ENCODE measurements around the gene MEGF6. TPM values are rescaled to one million over a fixed set of nuclear protein-coding genes. Genes with fewer than 3 reads are reported as not detected.
A peak's percentile ranks its signal among the peaks of the same experiment; 100 is the strongest.

Gene MEGF6
- total and polyA plus RNA-seq, 9 of the 15 experiments (the other 6 are each of a cell fraction or from before 2014, with no cell fraction given): 0.03 to 1.7 (median 0.24) TPM; not detected in 3

- Histone ChIP-seq H3K36me3 (ENCODE audit: control insufficient read depth, insufficient read depth, low read length) (no peaks in the 10 kb centered on the region), H3K9ac (ENCODE audit: insufficient read depth in 1 of 2, low read depth in 2 of 2, low read length in 2 of 2) (no peak overlapping the region), H3K27me3 (ENCODE audit: control insufficient read depth in 2 of 2, insufficient read depth in 2 of 2, low read length in 2 of 2) (peaks cover 11 to 58% of the 10 kb centered on the region in 2 experiments; a peak in 3 of 5 replicates), H3K9me1 (ENCODE audit: control insufficient read depth, insufficient read depth, low read length) (no peaks in the 10 kb centered on the region), H2AFZ (ENCODE audit: low read depth, low read length) (no peak overlapping the region), H3K9me3 (replicated peaks; ENCODE audit: control insufficient read depth, insufficient read depth, low read depth, low read length) (no peaks in the 10 kb centered on the region), H3K4me2 (ENCODE audit: insufficient read depth, low read length) (no peak overlapping the region), H3K27ac (ENCODE audit: extremely low read depth, low read depth, low read length) (no peak overlapping the region), H3K4me1 (replicated peaks in 1 of 2; ENCODE audit: control insufficient read depth in 2 of 2, insufficient read depth in 2 of 2, low read length in 2 of 2) (peaks cover 0 to 63% of the 10 kb centered on the region in 2 experiments; a peak in 1 of 5 replicates), H3K79me2 (ENCODE audit: control insufficient read depth, insufficient read depth, low read length) (no peaks in the 10 kb centered on the region), H3K4me3 (no peak overlapping the region), H4K20me1 (replicated peaks; ENCODE audit: control insufficient read depth, insufficient read depth, low read length) (peaks cover 13% of the 10 kb centered on the region; the same call in 1 of the 2 replicates)
- in situ Hi-C loops (cut with MboI): no loop called here
- FAIRE-seq (no peak), DNase-seq (ENCODE audit: extremely low read depth in 1 of 4, low spot score in 3 of 4) (peak; percentile 34 to 84 (median 68)), ATAC-seq (peak; percentile 40)
- no TSS peak for BruUV-seq (replicated peaks)
- intact Hi-C loops (cut with micrococcal nuclease): no loop called here
- ChIA-PET POLR2A (interaction anchor here (0.5 kb wide), 1 partner anchor 16 kb away, joined by 3 read pairs; no protein-coding TSS in a partner anchor), CTCF (ENCODE audit: low intra/inter-chr PET ratio) (no interaction called here)
- 14% methylated on average over 32 of the region's 32 CpGs for WGBS (ENCODE audit: insufficient coverage, low coverage, missing lambda C conversion rate)
- TF ChIP-seq BHLHE40 (IDR thresholded peaks at IDR 0.05; ENCODE audit: low read length) (0 out of 2 replicates have a peak, but pooled peaks have one; percentile 16), ZBTB2 (IDR thresholded peaks at IDR 0.05) (peak; percentile 55; the same call in 1 of the 2 replicates), POLR2G (IDR thresholded peaks at IDR 0.05; ENCODE audit: low read depth, low read length) (0 out of 2 replicates have a peak, but pooled peaks have one; percentile 36), LEF1 (IDR thresholded peaks at IDR 0.05) (no peak), NRF1 (conservative IDR thresholded peaks at IDR 0.05 in 1 of 2, IDR thresholded peaks at IDR 0.05 in 1 of 2) (peak; percentile 88 to 90), ATF4 (CRISPR knock-in tag; IDR thresholded peaks at IDR 0.05) (no peak), E2F6 (IDR thresholded peaks at IDR 0.05; ENCODE audit: borderline replicate concordance in 1 of 2, extremely low read depth in 1 of 2, insufficient read depth in 1 of 2, insufficient read length in 1 of 2, low read depth in 1 of 2, low read length in 1 of 2, poor library complexity in 1 of 2, severe bottlenecking in 1 of 2) (peak in 1 of 2 experiments; percentile 49)
Measured at GRCh38 chr1:3500265-3500835, 111.0 kb downstream of the MEGF6 start.

Measured in K562 (cell line).